NCI-H128 (cell line): ENCODE results near the gene COG8.
"Not testable (repeated sequence)": the region's sequence is repeated elsewhere in the genome, so short reads cannot be mapped to it uniquely, and the experiment has no call there.

Experiments used
- DNase-seq: peaks from one replicate; lab custom pipeline; 2025; ENCODE audit not compliant: unreplicated experiment; lab: John Stamatoyannopoulos, UW

COG8 gene

GRCh38 chr16:69293401-69293800 lies 46.0 kb downstream of the COG8 start:
- no peak for DNase-seq

GRCh38 chr16:69291657-69292056 lies 47.7 kb downstream of the COG8 start:
- not testable (repeated sequence) for DNase-seq

GRCh38 chr16:69286941-69287713 lies 52.2 kb downstream of the COG8 start:
- DNase-seq = no peak

GRCh38 chr16:69285240-69285639 lies 54.1 kb downstream of the COG8 start:
- no peak for DNase-seq

- no peak for DNase-seq
Observed at GRCh38 chr16:69283851-69284250, 55.5 kb downstream of the COG8 start.

GRCh38 chr16:69277413-69277812 lies 62.0 kb downstream of the COG8 start:
- no peak for DNase-seq
